ENCODE data around the gene IFFO2. TPM values are rescaled to one million over a fixed set of nuclear protein-coding genes. Genes with fewer than 3 reads are reported as not detected.

IFFO2 gene
- total RNA-seq, 1 donor from 2014 or later, result 39.6 TPM

GRCh38 chr1:18972991-18973390, 16.5 kb upstream of the IFFO2 start:
- H3K27me3 ChIP-seq (ENCODE audit: insufficient read depth, low read length), result no peaks in the 10 kb centered on the region

GRCh38 chr1:18972531-18972930, 16.1 kb upstream of the IFFO2 start:
- DNase-seq (ENCODE audit: low read depth), result no peak
- peaks cover 4% of the 10 kb centered on the region for H3K4me1 Mint-ChIP-seq (ENCODE audit: low read depth, unreplicated experiment)
- FAIRE-seq, result peak; percentile 45

More at GRCh38 chr1:18972991-18973390, 16.5 kb upstream of the IFFO2 start:
- Histone ChIP-seq H3K27ac (ENCODE audit: low read depth, low read length) (no peak overlapping the region), H3K4me1 (ENCODE audit: insufficient read depth, low read length) (peaks cover 5% of the 10 kb centered on the region), H4K20me1 (ENCODE audit: insufficient read depth, low read length) (no peaks in the 10 kb centered on the region), H3K79me2 (ENCODE audit: insufficient read depth, low read length) (no peaks in the 10 kb centered on the region), H3K4me2 (ENCODE audit: low read length) (no peak overlapping the region), H3K36me3 (ENCODE audit: insufficient read depth, low read length) (no peaks in the 10 kb centered on the region), H3K4me3 (ENCODE audit: insufficient read depth, low read depth, low read length) (no peak overlapping the region), H2AFZ (ENCODE audit: low read depth, low read length) (peak overlapping the region; percentile 67), H3K9ac (ENCODE audit: low read length) (no peak overlapping the region), H3K9me3 (ENCODE audit: insufficient read depth, low read depth, low read length) (no peaks in the 10 kb centered on the region)
- no peaks in the 10 kb centered on the region for H3K9me3 Mint-ChIP-seq (ENCODE audit: unreplicated experiment)
- TF ChIP-seq EZH2 (IDR thresholded peaks at IDR 0.05; ENCODE audit: insufficient read depth, low read length) (no peak), CTCF (IDR thresholded peaks at IDR 0.05; ENCODE audit: insufficient read depth, low read depth, low read length) (no peak)
- peak; percentile 32 for FAIRE-seq
- H3K4me3 Mint-ChIP-seq (ENCODE audit: unreplicated experiment), result no peak overlapping the region
- H3K27ac Mint-ChIP-seq (ENCODE audit: unreplicated experiment), result no peak overlapping the region
- H3K36me3 Mint-ChIP-seq (ENCODE audit: low read depth, unreplicated experiment), result no peaks in the 10 kb centered on the region
- no peak for DNase-seq (ENCODE audit: low read depth)
- peaks cover 4% of the 10 kb centered on the region for H3K4me1 Mint-ChIP-seq (ENCODE audit: low read depth, unreplicated experiment)
- H3K27me3 Mint-ChIP-seq (ENCODE audit: low read depth, unreplicated experiment), result no peaks in the 10 kb centered on the region

More at GRCh38 chr1:18972531-18972930, 16.1 kb upstream of the IFFO2 start:
- no peak for TF ChIP-seq EZH2 (IDR thresholded peaks at IDR 0.05; ENCODE audit: insufficient read depth, low read length)
- TF ChIP-seq CTCF (IDR thresholded peaks at IDR 0.05; ENCODE audit: insufficient read depth, low read depth, low read length), result peak; percentile 27
- Mint-ChIP-seq H3K4me3 (ENCODE audit: unreplicated experiment) (no peak overlapping the region), H3K27ac (ENCODE audit: unreplicated experiment) (no peak overlapping the region), H3K9me3 (ENCODE audit: unreplicated experiment) (no peaks in the 10 kb centered on the region), H3K36me3 (ENCODE audit: low read depth, unreplicated experiment) (no peaks in the 10 kb centered on the region), H3K27me3 (ENCODE audit: low read depth, unreplicated experiment) (no peaks in the 10 kb centered on the region)
- no peaks in the 10 kb centered on the region for H3K36me3 ChIP-seq (ENCODE audit: insufficient read depth, low read length)
- H3K4me2 ChIP-seq (ENCODE audit: low read length), result no peak overlapping the region
- no peaks in the 10 kb centered on the region for H3K27me3 ChIP-seq (ENCODE audit: insufficient read depth, low read length)
- H3K9ac ChIP-seq (ENCODE audit: low read length), result no peak overlapping the region
- H4K20me1 ChIP-seq (ENCODE audit: insufficient read depth, low read length), result no peaks in the 10 kb centered on the region
- H3K79me2 ChIP-seq (ENCODE audit: insufficient read depth, low read length), result no peaks in the 10 kb centered on the region
- no peak overlapping the region for H2AFZ ChIP-seq (ENCODE audit: low read depth, low read length)
- H3K27ac ChIP-seq (ENCODE audit: low read depth, low read length), result no peak overlapping the region
- no peak overlapping the region for H3K4me3 ChIP-seq (ENCODE audit: insufficient read depth, low read depth, low read length)
- H3K9me3 ChIP-seq (ENCODE audit: insufficient read depth, low read depth, low read length), result no peaks in the 10 kb centered on the region
- peaks cover 5% of the 10 kb centered on the region for H3K4me1 ChIP-seq (ENCODE audit: insufficient read depth, low read length)

Data from astrocyte (in vitro differentiated cells and primary cell).